Spleen (tissue), 11 donors: ENCODE data around the gene CCDC102B. TPM values are rescaled to one million over a fixed set of nuclear protein-coding genes. Genes with fewer than 3 reads are reported as not detected.

Experiments
- DNase-seq: peaks from one replicate; pipeline ENCODE4 v3.0.0-alpha.2; 2020
- H3K27ac ChIP-seq, 8 donors: fragments of 200-600 bp; sonication (generic) in 7 of 8; 1 replicate in 4 of 8; 2 replicates in 4 of 8; pipeline versions ENCODE4 v1.5.0 to v1.8.0; 2016 to 2021; ENCODE audit warnings: inconsistent platforms in 4 of 8, mild to moderate bottlenecking in 4 of 8, moderate library complexity in 1 of 8
- H3K27me3 ChIP-seq, 7 donors: fragments of 200-600 bp; sonication (generic) in 6 of 7; replicated peaks in 1 of 7; 1 replicate in 4 of 7; 2 replicates in 3 of 7; pipeline versions ENCODE4 v1.5.0 to v1.8.0; 2016 to 2021; ENCODE audit warnings: inconsistent platforms in 3 of 7, mild to moderate bottlenecking in 1 of 7
- H3K36me3 ChIP-seq, 6 donors: fragments of 200-600 bp; sonication (generic) in 5 of 6; 1 replicate in 4 of 6; 2 replicates in 2 of 6; pipeline versions ENCODE4 v1.5.0 to v1.8.0; 2016 to 2021; ENCODE audit warnings: inconsistent platforms in 2 of 6
- H3K4me1 ChIP-seq, 6 donors: fragments of 200-600 bp; sonication (generic) in 5 of 6; 1 replicate in 3 of 6; 2 replicates in 3 of 6; pipeline versions ENCODE4 v1.5.0 to v1.8.0; 2016 to 2021; ENCODE audit warnings: inconsistent platforms in 3 of 6
- H3K4me3 ChIP-seq, 8 donors: fragments of 200-600 bp; sonication (generic) in 7 of 8; 1 replicate in 4 of 8; 2 replicates in 4 of 8; pipeline versions ENCODE4 v1.5.0 to v1.8.0; 2016 to 2021; ENCODE audit warnings: inconsistent platforms in 4 of 8, mild to moderate bottlenecking in 4 of 8, moderate library complexity in 2 of 8
- H3K9me3 ChIP-seq, 8 donors: fragments of 200-600 bp; sonication (generic) in 7 of 8; 1 replicate in 4 of 8; 2 replicates in 4 of 8; pipeline versions ENCODE4 v1.5.0 to v1.8.0; 2016 to 2021; ENCODE audit warnings: inconsistent platforms in 4 of 8
- CTCF ChIP-seq, 11 experiments: fragments of 200-600 bp in 7 of 11; fragments of 450-650 bp in 4 of 11; sonication (generic) in 4 of 11; IDR thresholded peaks in 8 of 11; conservative IDR thresholded peaks in 3 of 11; 1 replicate in 7 of 11; 2 replicates in 4 of 11; pipeline versions ENCODE4 v1.4.0 to v1.8.0; 2016 to 2021; ENCODE audit warnings: antibody characterized with exemption in 11 of 11, inconsistent platforms in 4 of 11, mild to moderate bottlenecking in 1 of 11
- POLR2A ChIP-seq, 3 donors: fragments of 450-650 bp; IDR thresholded peaks; one replicate each; pipeline ENCODE4 v1.5.1; 2017; ENCODE audit warnings: antibody characterized with exemption in 3 of 3, mild to moderate bottlenecking in 1 of 3
- POLR2AphosphoS5 ChIP-seq, 3 donors: sonication (generic); formaldehyde crosslinking; IDR thresholded peaks; one replicate each; pipeline ENCODE4 v1.5.1; 2017; ENCODE audit warnings: antibody characterized with exemption in 3 of 3
- WGBS, 5 donors: extraction: QIAGEN DNeasy Blood & Tissue Kit in 3 of 5; methylation state at CpG; one replicate each; pipeline versions ENCODE4 v1.1.5 to v1.1.7; 2013 to 2018; 5-methylcytosine and 5-hydroxymethylcytosine counted together
- intact Hi-C: fragments of 100-400 bp; cut with DNase I; formaldehyde crosslinking; loops from one replicate; pipeline ENCODE4 v1.15.0; 2023; ENCODE audit warnings: low total_unique reads
- polyA plus RNA-seq, 3 donors: library from polyadenylated mRNA; stranded (reverse); fragments of 200-250 nt; gene quantifications; one replicate each; pipeline ENCODE4 v1.2.1, GENCODE V29; 2013
- total RNA-seq, 7 donors: library from RNA; depleted of rRNA in 3 of 7; stranded (reverse); fragments of >200 nt in 3 of 7; fragmentation: NEBNext Ultra II Directional in 4 of 7; extraction: Animal tissue kit (Norgen Biotek cat#: 25700) in 4 of 7; gene quantifications; one replicate each; pipeline versions ENCODE4 v1.1.0 to v1.2.1, GENCODE V29; 2016 to 2021
- donor health status: healthy with polysubstance abuse.
- donor health status: DM: no; HTN: no; CAD: no; lungs with moderate emphysema.
- donor health status: DM: no; HTN: no; CAD: no.
- donor health status: Bipolar disorder and iron deficiency.
- donor health status: healthy.
- donor health status: DM: no; HTN: no; CAD: no.
- donor health status: DM: yes; HTN: yes; CAD: no.

CCDC102B gene
- total and polyA plus RNA-seq, 10 donors: 3.2 to 14.7 (median 7.0) TPM

- 62 to 79% (median 74%) methylated on average over 7 of the region's 7 CpGs for WGBS, 5 donors
- intact Hi-C loops: no loop called here
- TF ChIP-seq CTCF (IDR thresholded peaks at IDR 0.05 in 8 of 11, conservative IDR thresholded peaks at IDR 0.05 in 3 of 11) (no peak), POLR2A (IDR thresholded peaks at IDR 0.05) (no peak), POLR2AphosphoS5 (IDR thresholded peaks at IDR 0.05) (no peak)
- peaks cover 0 to 5% (median 0%) of the 10 kb centered on the region in 6 donors for H3K4me1 ChIP-seq
- H3K27me3 ChIP-seq: no peaks in the 10 kb centered on the region
- H3K9me3 ChIP-seq: no peaks in the 10 kb centered on the region
- DNase-seq: no peak
- H3K27ac ChIP-seq: no peak overlapping the region
- H3K36me3 ChIP-seq: no peaks in the 10 kb centered on the region
- H3K4me3 ChIP-seq: no peak overlapping the region
Observed at GRCh38 chr18:68800075-68800474, 2.2 kb downstream of the CCDC102B start.

GRCh38 chr18:68803356-68803755 lies 5.5 kb downstream of the CCDC102B start:
- H3K27me3 ChIP-seq: no peaks in the 10 kb centered on the region
- intact Hi-C loops: no loop called here
- TF ChIP-seq POLR2A (IDR thresholded peaks at IDR 0.05) (no peak), POLR2AphosphoS5 (IDR thresholded peaks at IDR 0.05) (peak in 1 of 3 donors; percentile 61), CTCF (IDR thresholded peaks at IDR 0.05 in 8 of 11, conservative IDR thresholded peaks at IDR 0.05 in 3 of 11) (no peak)
- peaks cover 0 to 5% (median 0%) of the 10 kb centered on the region in 6 donors for H3K4me1 ChIP-seq
- no peaks in the 10 kb centered on the region for H3K36me3 ChIP-seq
- peak overlapping the region in 5 of 8 donors; percentile 16 to 41 (median 30) for H3K27ac ChIP-seq
- 51 to 72% (median 70%) methylated on average over 3 of the region's 3 CpGs for WGBS, 5 donors
- H3K4me3 ChIP-seq: no peak overlapping the region
- no peaks in the 10 kb centered on the region for H3K9me3 ChIP-seq
- no peak for DNase-seq

- TF ChIP-seq CTCF (IDR thresholded peaks at IDR 0.05 in 8 of 11, conservative IDR thresholded peaks at IDR 0.05 in 3 of 11) (no peak), POLR2A (IDR thresholded peaks at IDR 0.05) (no peak), POLR2AphosphoS5 (IDR thresholded peaks at IDR 0.05) (no peak)
- 67 to 84% (median 69%) methylated on average over 3 of the region's 3 CpGs for WGBS, 5 donors
- DNase-seq: no peak
- intact Hi-C loops: no loop called here
- Histone ChIP-seq H3K27me3 (no peaks in the 10 kb centered on the region), H3K27ac (no peak overlapping the region), H3K36me3 (no peaks in the 10 kb centered on the region), H3K9me3 (no peaks in the 10 kb centered on the region), H3K4me1 (no peaks in the 10 kb centered on the region), H3K4me3 (no peak overlapping the region)
Observed at GRCh38 chr18:68817584-68817983, 19.7 kb downstream of the CCDC102B start.

- Histone ChIP-seq H3K9me3 (no peaks in the 10 kb centered on the region), H3K27ac (no peak overlapping the region), H3K4me3 (no peak overlapping the region), H3K36me3 (no peaks in the 10 kb centered on the region), H3K27me3 (no peaks in the 10 kb centered on the region), H3K4me1 (no peaks in the 10 kb centered on the region)
- TF ChIP-seq POLR2A (IDR thresholded peaks at IDR 0.05): no peak
- no peak for TF ChIP-seq CTCF (IDR thresholded peaks at IDR 0.05 in 8 of 11, conservative IDR thresholded peaks at IDR 0.05 in 3 of 11)
- TF ChIP-seq POLR2AphosphoS5 (IDR thresholded peaks at IDR 0.05): no peak
- WGBS, 5 donors: 39 to 90% (median 61%) methylated on average over 2 of the region's 2 CpGs
- no peak for DNase-seq
- intact Hi-C loops: no loop called here
Observed at GRCh38 chr18:68818584-68818983, 20.7 kb downstream of the CCDC102B start.
